ENCODE measurements around the gene TNIP2.

DNA sequence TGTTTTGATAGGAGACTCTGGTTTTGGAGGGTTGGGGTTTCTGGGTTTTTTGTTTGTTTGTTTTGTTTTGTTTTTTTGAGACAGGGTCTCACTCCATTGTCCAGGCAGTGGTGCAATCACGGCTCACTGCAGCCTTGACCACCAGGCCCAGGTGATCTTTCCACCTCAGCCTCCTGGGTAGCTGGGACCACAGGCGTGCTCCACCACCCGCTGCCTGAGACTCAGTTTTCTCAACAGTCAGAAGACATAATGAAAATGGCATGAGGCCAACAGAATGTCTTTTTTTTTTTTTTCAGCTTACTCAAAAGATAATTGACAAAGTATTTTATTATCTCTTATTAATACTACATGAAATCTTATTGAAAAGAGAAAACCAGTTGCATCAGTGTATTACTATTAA, 32.4 kb downstream of the TNIP2 start:
- TF ChIP-seq TAF1 (IDR thresholded peaks at IDR 0.05; ENCODE audit: low read depth, low read length) = no peak
- TF ChIP-seq POLR2AphosphoS5 (IDR thresholded peaks at IDR 0.05; ENCODE audit: low read depth, low read length) = no peak
- TF ChIP-seq POLR2A (IDR thresholded peaks at IDR 0.05; ENCODE audit: low read depth, low read length) = no peak
- TF ChIP-seq POU2F2 (IDR thresholded peaks at IDR 0.05; ENCODE audit: low read depth, low read length) = no peak

Data from GM12891 (cell line).